Thymus (tissue), 11 donors: ENCODE data around the gene CFAP43. TPM values are rescaled to one million over a fixed set of nuclear protein-coding genes. Genes with fewer than 3 reads are reported as not detected.
A peak's percentile ranks its signal among the peaks of the same experiment; 100 is the strongest.

Source experiments
- DNase-seq, 9 donors: peaks; one replicate each; pipeline ENCODE4 v3.0.0-alpha.2; 2013; ENCODE audit warnings: low spot score in 9 of 9, low read depth in 6 of 9, missing footprints in 1 of 9
- H3K27ac ChIP-seq, 2 donors: one replicate each; pipeline ENCODE4 v1.5.1; 2013; ENCODE audit warnings: control low read depth in 1 of 2, low read depth in 1 of 2, low read length in 1 of 2, mild to moderate bottlenecking in 1 of 2, moderate library complexity in 1 of 2
- H3K27me3 ChIP-seq, 2 donors: one replicate each; pipeline ENCODE4 v1.5.1; 2013; ENCODE audit warnings: low read length in 1 of 2; ENCODE audit not compliant: control insufficient read depth in 2 of 2, insufficient read depth in 1 of 2
- H3K36me3 ChIP-seq, 2 donors: one replicate each; pipeline ENCODE4 v1.5.1; 2013; ENCODE audit warnings: low read length in 1 of 2, mild to moderate bottlenecking in 1 of 2, moderate library complexity in 1 of 2; ENCODE audit not compliant: control insufficient read depth in 2 of 2, insufficient read depth in 2 of 2
- H3K4me1 ChIP-seq, 2 donors: one replicate each; pipeline ENCODE4 v1.5.1; 2013; ENCODE audit warnings: low read length in 2 of 2; ENCODE audit not compliant: control insufficient read depth in 2 of 2, insufficient read depth in 2 of 2
- H3K4me3 ChIP-seq, 2 donors: one replicate each; pipeline ENCODE4 v1.5.1; 2013; ENCODE audit warnings: low read length in 2 of 2, control low read depth in 1 of 2, mild to moderate bottlenecking in 1 of 2
- H3K9me3 ChIP-seq, 2 donors: one replicate each; pipeline ENCODE4 v1.5.1; 2013; ENCODE audit warnings: low read length in 1 of 2, mild to moderate bottlenecking in 1 of 2; ENCODE audit not compliant: control insufficient read depth in 2 of 2, insufficient read depth in 1 of 2
- WGBS: extraction: QIAGEN DNeasy Blood & Tissue Kit; methylation state at CpG from one replicate; pipeline ENCODE4 v1.1.7; 2013; 5-methylcytosine and 5-hydroxymethylcytosine counted together
- polyA plus RNA-seq: library from polyadenylated mRNA; stranded (reverse); fragments of 200-250 nt; gene quantifications from one replicate; pipeline ENCODE4 v1.2.3, GENCODE V29; 2013
- total RNA-seq: library from RNA; stranded (reverse); fragments of 120-200 nt; gene quantifications from one replicate; pipeline ENCODE4 v1.2.4, GENCODE V29; 2013
- donor health status: healthy.

The CFAP43 gene
- total and polyA plus RNA-seq, 2 donors = 0.52 to 2.7 TPM

- H3K4me1 ChIP-seq = peaks cover 17 to 21% of the 10 kb centered on the region in 2 donors
- H3K27ac ChIP-seq = peak overlapping the region in 1 of 2 donors; percentile 31
- 97% methylated on average over 3 of the region's 3 CpGs for WGBS
- H3K9me3 ChIP-seq = no peaks in the 10 kb centered on the region
- DNase-seq = no peak
- H3K4me3 ChIP-seq = no peak overlapping the region
- peaks cover 35 to 52% of the 10 kb centered on the region in 2 donors for H3K36me3 ChIP-seq
- H3K27me3 ChIP-seq = no peaks in the 10 kb centered on the region
Measured at GRCh38 chr10:104258209-104258608, 26.0 kb upstream of the CFAP43 start.

- 96% methylated on average over 5 of the region's 5 CpGs for WGBS
- peaks cover 29 to 45% of the 10 kb centered on the region in 2 donors for H3K36me3 ChIP-seq
- H3K27me3 ChIP-seq = no peaks in the 10 kb centered on the region
- H3K9me3 ChIP-seq = no peaks in the 10 kb centered on the region
- peaks cover 17 to 25% of the 10 kb centered on the region in 2 donors for H3K4me1 ChIP-seq
- no peak for DNase-seq
- H3K27ac ChIP-seq = no peak overlapping the region
- peak overlapping the region in 1 of 2 donors; percentile 29 for H3K4me3 ChIP-seq
Measured at GRCh38 chr10:104257235-104257634, 25.1 kb upstream of the CFAP43 start.

- Histone ChIP-seq H3K4me3 (peak overlapping the region in 1 of 2 donors; percentile 29), H3K9me3 (no peaks in the 10 kb centered on the region), H3K36me3 (peaks cover 21 to 37% of the 10 kb centered on the region in 2 donors), H3K27me3 (no peaks in the 10 kb centered on the region), H3K4me1 (peaks cover 17 to 25% of the 10 kb centered on the region in 2 donors), H3K27ac (peak overlapping the region; percentile 58 to 82)
- DNase-seq = peak in 2 of 9 donors; percentile 13 to 46
- 4% methylated on average over 1 of the region's 1 CpG for WGBS
Measured at GRCh38 chr10:104256335-104256961, 24.3 kb upstream of the CFAP43 start.

GRCh38 chr10:104255311-104255981 is 23.3 kb upstream of the CFAP43 start:
- Histone ChIP-seq H3K27ac (peak overlapping the region; percentile 82 to 94), H3K36me3 (peaks cover 16 to 28% of the 10 kb centered on the region in 2 donors), H3K9me3 (no peaks in the 10 kb centered on the region), H3K4me1 (peaks cover 17 to 24% of the 10 kb centered on the region in 2 donors), H3K27me3 (no peaks in the 10 kb centered on the region), H3K4me3 (peak overlapping the region; percentile 84 to 89)
- WGBS = 2% methylated on average over 12 of the region's 12 CpGs
- DNase-seq = peak in 2 of 9 donors; percentile 19 to 51

GRCh38 chr10:104254493-104255310 is 22.5 kb upstream of the CFAP43 start, which contains the start of gene GSTO1:
Gene GSTO1, plus strand, starts transcription at chr10:104254892. Its CDS starts 37 bp downstream, at chr10:104254929.
- peaks cover 17 to 24% of the 10 kb centered on the region in 2 donors for H3K4me1 ChIP-seq
- H3K9me3 ChIP-seq = no peaks in the 10 kb centered on the region
- H3K27me3 ChIP-seq = no peaks in the 10 kb centered on the region
- 1% methylated on average over 69 of the region's 69 CpGs for WGBS
- peak within 1 kb of the TSS; percentile 82 to 94 for H3K27ac ChIP-seq
- H3K36me3 ChIP-seq = peaks cover 13 to 22% of the 10 kb centered on the region in 2 donors
- peak in 3 of 9 donors; percentile 52 to 66 (median 54) for DNase-seq
- H3K4me3 ChIP-seq = peak within 1 kb of the TSS; percentile 84 to 89

GRCh38 chr10:104253606-104254410 is 21.6 kb upstream of the CFAP43 start:
- 62% methylated on average over 10 of the region's 10 CpGs for WGBS
- H3K4me1 ChIP-seq = peaks cover 17 to 24% of the 10 kb centered on the region in 2 donors

GRCh38 chr10:104253106-104253505 is 20.9 kb upstream of the CFAP43 start:
- Histone ChIP-seq H3K27ac (no peak overlapping the region), H3K36me3 (peaks cover 2 to 7% of the 10 kb centered on the region in 2 donors), H3K9me3 (no peaks in the 10 kb centered on the region), H3K4me3 (no peak overlapping the region), H3K27me3 (no peaks in the 10 kb centered on the region), H3K4me1 (peaks cover 17 to 24% of the 10 kb centered on the region in 2 donors)
- WGBS = 97% methylated on average over 2 of the region's 2 CpGs
- DNase-seq = no peak

More at GRCh38 chr10:104253606-104254410, 21.6 kb upstream of the CFAP43 start:
- H3K27ac ChIP-seq = peak overlapping the region; percentile 82 to 94
- H3K4me3 ChIP-seq = peak overlapping the region; percentile 84 to 89
- H3K9me3 ChIP-seq = no peaks in the 10 kb centered on the region
- H3K36me3 ChIP-seq = peaks cover 8 to 13% of the 10 kb centered on the region in 2 donors
- H3K27me3 ChIP-seq = no peaks in the 10 kb centered on the region
- peak in 1 of 9 donors; percentile 50 for DNase-seq

GRCh38 chr10:104252368-104252767 is 20.2 kb upstream of the CFAP43 start:
- DNase-seq = no peak
- H3K27ac ChIP-seq = no peak overlapping the region

More at GRCh38 chr10:104252368-104252767, 20.2 kb upstream of the CFAP43 start:
- H3K4me3 ChIP-seq = no peak overlapping the region
- no peaks in the 10 kb centered on the region for H3K9me3 ChIP-seq
- H3K27me3 ChIP-seq = no peaks in the 10 kb centered on the region
- peaks cover 0 to 1% of the 10 kb centered on the region in 2 donors for H3K36me3 ChIP-seq
- peaks cover 17 to 24% of the 10 kb centered on the region in 2 donors for H3K4me1 ChIP-seq
